ENCODE measurements around the gene CUL5.

GRCh38 chr11:108137212-108137611, 128.5 kb downstream of the CUL5 start:
- TF ChIP-seq EP300 (IDR thresholded peaks at IDR 0.05; ENCODE audit: borderline replicate concordance in 1 of 2, low read depth in 2 of 2, low read length in 2 of 2) = no peak
- TF ChIP-seq CTCF (IDR thresholded peaks at IDR 0.05; ENCODE audit: control extremely low read depth in 1 of 3, insufficient read depth in 1 of 3, low read depth in 1 of 3, low read length in 3 of 3) = no peak
- TF ChIP-seq POLR2A (IDR thresholded peaks at IDR 0.05; ENCODE audit: control extremely low read depth in 1 of 2, low read depth in 2 of 2, low read length in 2 of 2) = no peak
- no peak for TF ChIP-seq GABPA (IDR thresholded peaks at IDR 0.05; ENCODE audit: borderline replicate concordance, insufficient read depth, low read length)
- no peak for TF ChIP-seq FOSL1 (IDR thresholded peaks at IDR 0.05; ENCODE audit: insufficient read depth, low read depth, low read length)
- no peak for TF ChIP-seq SP2 (IDR thresholded peaks at IDR 0.05; ENCODE audit: low read length)
- TF ChIP-seq YY1 (IDR thresholded peaks at IDR 0.05; ENCODE audit: low read depth, low read length) = no peak
- no peak for TF ChIP-seq ZNF274 (IDR thresholded peaks at IDR 0.05; ENCODE audit: borderline replicate concordance, extremely low read depth, low read length)
- TF ChIP-seq EZH2 (IDR thresholded peaks at IDR 0.05; ENCODE audit: low read depth, low read length, severe bottlenecking) = no peak
- no peak for TF ChIP-seq CEBPB (IDR thresholded peaks at IDR 0.05; ENCODE audit: low read depth, low read length)
- no peak for TF ChIP-seq TCF12 (IDR thresholded peaks at IDR 0.05; ENCODE audit: low read depth, low read length)
- TF ChIP-seq SP1 (IDR thresholded peaks at IDR 0.05; ENCODE audit: low read depth, low read length) = no peak
